GM20000 (cell line): Measurements from ENCODE around the gene SHROOM2.

ENCODE experiments used
- DNase-seq: peaks from one replicate; pipeline ENCODE4 v3.0.0; 2012; ENCODE audit warnings: low spot score
- TF ChIP-seq, protein P1 (sequence below): IDR thresholded peaks from 2 replicates; pipeline ENCODE4 v1.5.1; 2012; ENCODE audit warnings: mild to moderate bottlenecking, control low read depth; ENCODE audit errors: extremely low read depth, missing control alignments

The SHROOM2 gene

DNA sequence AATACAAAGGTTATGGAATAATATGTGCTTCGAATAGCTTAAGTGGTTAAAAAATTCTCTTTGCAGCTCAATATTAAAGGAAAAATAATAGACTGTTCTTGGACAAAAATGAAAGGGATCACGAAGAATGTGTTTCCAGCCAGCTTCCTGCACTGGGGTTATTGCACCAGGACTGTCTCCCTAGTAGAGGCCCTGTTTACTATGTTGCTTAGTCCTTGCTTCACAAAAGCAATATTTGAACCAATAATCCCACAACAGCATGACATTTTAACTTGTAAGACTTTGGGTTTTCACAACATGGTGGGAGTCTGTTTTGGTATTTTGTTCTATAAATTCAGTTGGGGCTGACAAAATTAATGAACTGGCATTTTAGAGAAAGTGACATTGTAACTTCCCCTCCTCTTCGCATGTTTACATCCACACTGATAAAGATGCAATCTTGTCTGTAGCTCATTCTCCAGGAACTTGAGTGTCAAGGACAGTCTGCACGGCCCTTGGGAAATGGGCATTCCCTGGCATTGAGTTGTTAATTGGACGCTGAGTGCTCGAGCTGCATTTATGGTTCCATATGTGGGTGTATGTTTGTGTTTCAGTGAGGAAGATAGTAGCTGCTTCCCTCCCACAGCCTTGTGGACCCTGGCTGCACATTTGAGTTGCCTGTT is 39.0 kb downstream of the SHROOM2 start:
- TF ChIP-seq, protein P1, sequence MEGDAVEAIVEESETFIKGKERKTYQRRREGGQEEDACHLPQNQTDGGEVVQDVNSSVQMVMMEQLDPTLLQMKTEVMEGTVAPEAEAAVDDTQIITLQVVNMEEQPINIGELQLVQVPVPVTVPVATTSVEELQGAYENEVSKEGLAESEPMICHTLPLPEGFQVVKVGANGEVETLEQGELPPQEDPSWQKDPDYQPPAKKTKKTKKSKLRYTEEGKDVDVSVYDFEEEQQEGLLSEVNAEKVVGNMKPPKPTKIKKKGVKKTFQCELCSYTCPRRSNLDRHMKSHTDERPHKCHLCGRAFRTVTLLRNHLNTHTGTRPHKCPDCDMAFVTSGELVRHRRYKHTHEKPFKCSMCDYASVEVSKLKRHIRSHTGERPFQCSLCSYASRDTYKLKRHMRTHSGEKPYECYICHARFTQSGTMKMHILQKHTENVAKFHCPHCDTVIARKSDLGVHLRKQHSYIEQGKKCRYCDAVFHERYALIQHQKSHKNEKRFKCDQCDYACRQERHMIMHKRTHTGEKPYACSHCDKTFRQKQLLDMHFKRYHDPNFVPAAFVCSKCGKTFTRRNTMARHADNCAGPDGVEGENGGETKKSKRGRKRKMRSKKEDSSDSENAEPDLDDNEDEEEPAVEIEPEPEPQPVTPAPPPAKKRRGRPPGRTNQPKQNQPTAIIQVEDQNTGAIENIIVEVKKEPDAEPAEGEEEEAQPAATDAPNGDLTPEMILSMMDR, result no peak
- no peak for DNase-seq

DNA sequence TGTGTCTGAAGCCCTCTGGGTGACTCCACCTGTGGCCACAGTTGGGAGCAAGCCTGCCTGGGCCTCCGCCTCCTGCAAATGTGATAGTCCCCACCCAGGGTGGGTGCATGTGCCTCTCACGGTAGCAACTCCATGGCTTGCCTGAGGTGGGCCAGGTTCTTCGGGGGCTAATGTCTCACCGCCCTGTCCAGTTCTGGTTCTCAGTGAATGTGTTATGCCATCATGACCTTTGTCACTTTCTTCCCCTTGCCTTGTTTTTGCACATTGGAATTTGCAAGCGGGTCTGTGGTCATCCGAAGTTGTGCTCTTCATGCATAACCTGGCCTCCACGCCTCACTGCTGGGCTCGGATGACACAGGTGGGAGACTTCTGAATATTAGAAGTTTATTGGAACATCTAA is 39.7 kb downstream of the SHROOM2 start:
- no peak for DNase-seq
- TF ChIP-seq, protein P1, result no peak

DNA sequence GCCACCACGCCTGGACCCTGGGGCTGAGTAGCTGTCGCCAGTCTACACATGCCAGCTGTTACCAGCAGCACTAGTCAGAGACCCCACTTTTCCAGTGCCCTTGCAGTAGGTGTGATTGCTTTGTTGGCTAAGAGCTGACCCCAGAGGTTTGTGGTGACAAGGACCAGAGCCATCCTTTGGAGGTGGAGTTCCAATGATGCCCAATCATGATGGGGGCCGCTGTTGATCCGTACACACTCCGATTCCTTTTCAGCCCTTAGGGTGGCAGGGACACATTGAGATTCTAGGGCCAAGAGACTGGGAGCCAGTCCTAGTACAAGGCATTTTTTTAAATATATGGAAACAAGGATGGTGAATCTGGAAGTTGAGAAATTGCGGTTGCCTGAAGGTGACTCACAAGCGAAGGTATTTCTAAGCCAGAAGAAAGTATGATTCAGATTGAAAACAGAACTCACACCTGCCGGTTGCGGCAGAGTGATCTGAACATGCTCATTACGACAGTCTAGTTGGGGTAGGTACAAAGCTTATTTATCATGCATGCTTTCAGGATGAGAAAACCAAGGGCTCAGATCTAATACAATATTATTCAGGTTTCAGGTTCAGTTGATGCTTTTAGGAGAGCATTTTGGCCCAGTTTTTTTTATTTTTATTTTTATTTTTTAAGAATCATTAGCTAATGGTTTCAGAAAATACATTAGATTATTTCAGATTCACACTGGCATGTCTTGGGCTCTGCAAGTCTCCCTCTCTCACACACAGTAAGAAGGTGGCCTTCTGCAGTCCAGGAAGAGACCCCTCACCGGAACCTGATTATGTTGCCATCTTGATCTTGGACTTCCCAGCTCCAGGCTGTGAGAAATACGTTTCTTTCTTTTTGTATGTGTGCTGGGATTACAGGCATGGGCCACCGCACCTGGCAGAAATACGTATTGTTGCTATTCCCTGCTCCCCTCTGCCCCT is 43.4 kb downstream of the SHROOM2 start:
- DNase-seq, result peak; percentile 53

DNA sequence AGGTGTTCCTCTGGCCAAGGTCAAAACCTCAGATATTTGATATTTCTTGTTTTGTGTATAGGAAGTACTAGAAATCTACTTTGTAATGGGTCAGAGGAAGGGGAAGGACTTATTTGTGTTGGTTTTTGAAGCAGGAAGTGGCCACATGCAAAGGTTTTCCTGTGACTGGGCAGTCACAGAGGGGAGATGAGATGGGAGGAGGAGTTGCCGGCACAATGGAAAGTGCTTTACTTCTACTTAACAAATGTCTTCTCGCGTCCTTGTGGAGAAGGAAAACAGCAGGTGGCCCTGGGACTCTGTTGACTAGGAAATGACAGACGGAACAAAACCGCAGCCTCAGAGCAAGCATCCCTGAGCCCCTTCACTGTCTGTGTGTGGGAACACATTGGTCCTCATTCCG is 46.6 kb downstream of the SHROOM2 start:
- TF ChIP-seq, protein P1, result no peak
- DNase-seq, result peak; percentile 11

More for the DNA sequence above, 43.4 kb downstream of the SHROOM2 start:
- TF ChIP-seq, protein P1, result no peak

DNA sequence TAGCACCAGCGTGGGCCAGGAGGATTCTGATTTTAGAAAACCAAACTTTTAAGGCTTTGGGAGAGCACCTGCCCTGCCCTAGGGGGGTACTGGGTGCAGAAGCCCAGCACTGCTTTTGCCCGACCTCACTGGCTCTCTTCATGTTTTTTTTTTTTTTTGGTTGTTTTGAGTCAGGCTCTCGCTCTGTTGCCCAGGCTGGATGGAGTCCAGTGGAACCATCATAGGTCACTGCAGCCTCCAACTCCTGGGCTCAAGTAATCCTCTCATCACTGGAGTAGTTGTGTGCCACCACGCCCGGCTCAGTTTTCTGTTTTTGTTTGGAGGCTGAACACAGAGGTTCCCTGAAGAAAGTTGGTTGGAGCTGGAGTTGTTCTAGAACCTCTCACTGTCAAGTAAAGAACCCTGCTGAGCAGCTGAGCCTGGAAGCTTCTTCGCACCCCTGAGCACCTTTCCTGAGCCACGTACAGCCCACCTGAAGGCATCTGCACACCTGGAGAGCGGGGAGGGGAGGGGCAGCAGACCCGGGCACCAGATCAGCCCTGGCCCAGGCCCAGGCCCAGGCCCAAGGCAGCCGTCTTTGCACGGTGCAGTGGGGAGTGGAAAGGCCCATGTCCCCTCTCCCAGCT is 49.5 kb downstream of the SHROOM2 start:
- TF ChIP-seq, protein P1, result no peak
- DNase-seq, result no peak

DNA sequence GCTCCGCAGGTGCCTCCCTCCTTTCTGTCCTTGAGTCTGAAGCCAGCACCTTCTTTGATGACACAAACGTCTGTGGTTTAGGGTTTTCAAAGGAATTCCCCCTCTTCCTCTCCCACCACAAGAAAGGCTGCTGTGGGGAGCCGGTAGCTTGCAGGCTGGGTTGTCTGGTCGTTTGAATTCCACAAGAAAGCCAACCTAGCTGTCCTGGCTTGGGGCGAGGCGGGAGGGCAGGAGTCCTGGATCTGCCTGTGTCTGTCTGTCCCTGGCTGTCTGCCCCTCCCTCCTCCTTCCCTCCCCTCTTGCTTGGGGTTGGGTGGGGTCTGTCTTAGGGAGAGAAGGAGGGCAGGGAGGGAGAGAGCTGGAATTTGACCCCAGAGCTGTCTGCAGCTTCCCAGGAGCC is 56.3 kb downstream of the SHROOM2 start:
- peak; percentile 11 for DNase-seq
- TF ChIP-seq, protein P1, result no peak
